Stimulated activated CD8-positive, alpha-beta memory T cell treated with anti-CD3 and anti-CD28 coated beads, Interleukin-7, amount 100 ng/mL, for 4 hours (primary cell): ENCODE data around the gene IL11.
"Not testable (repeated sequence)": the region's sequence is repeated elsewhere in the genome, so short reads cannot be mapped to it uniquely, and the experiment has no call there.

Source experiments
- DNase-seq, 2 donors: peaks; one replicate each; pipeline ENCODE4 v3.0.0-alpha.2; 2020; ENCODE audit warnings: low read depth in 2 of 2

IL11 gene

GRCh38 chr19:55352040-55352439 lies 18.2 kb downstream of the IL11 start:
- no peak for DNase-seq

- no peak for DNase-seq
Measured at GRCh38 chr19:55350620-55351315, 19.5 kb downstream of the IL11 start.

- DNase-seq = no peak
Measured at GRCh38 chr19:55348317-55349034, 21.8 kb downstream of the IL11 start.

- no peak for DNase-seq
Measured at GRCh38 chr19:55347442-55348009, 22.7 kb downstream of the IL11 start.

GRCh38 chr19:55346725-55347441 lies 23.4 kb downstream of the IL11 start:
- no peak for DNase-seq

GRCh38 chr19:55345818-55346724 lies 24.2 kb downstream of the IL11 start:
- DNase-seq = no peak

GRCh38 chr19:55345101-55345817 lies 25.0 kb downstream of the IL11 start:
- no peak for DNase-seq

GRCh38 chr19:55344444-55344843 lies 25.8 kb downstream of the IL11 start:
- DNase-seq = no peak

GRCh38 chr19:55341595-55342531 lies 28.4 kb downstream of the IL11 start:
- DNase-seq = no peak

GRCh38 chr19:55341171-55341588 lies 29.1 kb downstream of the IL11 start:
- DNase-seq = peak; percentile 17 to 30

GRCh38 chr19:55340784-55341147 lies 29.5 kb downstream of the IL11 start:
- DNase-seq = no peak

- no peak for DNase-seq
Measured at GRCh38 chr19:55339889-55340783, 30.1 kb downstream of the IL11 start.

- peak; percentile 100 for DNase-seq
Measured at GRCh38 chr19:55339105-55339888, 31.0 kb downstream of the IL11 start, which contains the start of gene KMT5C. TSS of gene KMT5C (plus strand) at chr19:55339876. CDS start at chr19:55341937, 2,061 bp downstream.

- DNase-seq = no peak
Measured at GRCh38 chr19:55336101-55336500, 34.2 kb downstream of the IL11 start.

- DNase-seq = no peak
Measured at GRCh38 chr19:55333870-55334269, 36.4 kb downstream of the IL11 start.

GRCh38 chr19:55329791-55330190 lies 40.5 kb downstream of the IL11 start:
- DNase-seq = not testable (repeated sequence)

GRCh38 chr19:55328774-55329318 lies 41.4 kb downstream of the IL11 start:
- DNase-seq = not testable (repeated sequence)
